ENCODE data around the gene TMEM132D.

The TMEM132D gene

DNA sequence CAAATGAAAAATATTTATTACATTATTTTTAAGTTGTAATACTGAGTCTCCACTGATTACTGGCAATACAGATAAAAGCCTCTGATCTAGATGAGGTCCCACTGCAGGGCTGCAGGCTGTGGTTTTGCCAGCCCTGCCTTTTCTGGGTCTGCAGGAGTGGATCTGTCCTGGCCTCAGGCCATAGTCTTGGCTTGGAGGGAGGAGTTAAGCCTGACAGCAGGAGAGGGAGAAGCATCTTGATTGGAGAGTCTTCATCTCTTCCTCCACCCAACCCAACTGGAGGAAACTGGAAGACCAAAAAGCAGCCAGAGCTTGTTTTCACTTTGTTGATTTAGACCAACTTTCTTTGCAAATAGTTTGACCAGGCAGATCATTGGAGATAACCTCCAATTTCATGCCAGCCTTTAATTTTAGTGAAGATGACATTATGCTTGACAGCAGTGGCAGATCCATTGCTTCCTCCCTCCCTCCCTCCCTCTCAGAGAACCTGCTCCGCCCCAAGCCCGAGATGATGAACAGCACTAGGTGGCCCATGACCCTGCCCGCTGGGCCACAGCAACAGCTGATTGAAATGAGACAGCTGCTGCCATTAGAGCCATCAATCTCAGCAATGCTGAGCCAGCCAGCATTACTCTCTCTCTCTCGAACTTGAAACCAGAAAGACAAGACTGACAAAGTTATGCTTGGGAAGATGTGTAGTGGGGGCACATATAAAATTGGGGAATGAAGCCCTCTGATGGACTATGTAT lies 828.2 kb downstream of the TMEM132D start:
- no peak for DNase-seq (ENCODE audit: extremely low read depth, low read depth)
- no peak for TF ChIP-seq CTCF (IDR thresholded peaks at IDR 0.05; ENCODE audit: low read depth, low read length)

DNA sequence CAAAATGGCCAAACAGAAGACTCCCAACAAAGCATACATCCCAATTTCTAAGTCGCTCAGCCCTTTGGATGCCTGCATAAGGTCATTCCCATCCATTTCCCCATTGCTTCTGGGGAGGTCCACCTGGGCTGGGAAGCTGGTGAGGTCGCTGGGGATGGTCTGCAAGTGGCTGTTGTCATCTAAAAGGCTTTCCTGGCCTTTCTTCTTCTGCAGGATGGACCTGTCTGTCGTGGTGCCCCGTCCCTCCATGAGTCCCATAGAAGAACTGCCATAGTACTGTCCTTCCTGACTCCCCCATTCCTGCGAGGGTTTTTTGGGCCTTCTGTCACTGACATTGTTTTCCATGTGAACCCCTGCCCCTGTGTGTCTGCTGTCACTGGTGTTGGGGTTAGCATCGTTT lies 829.4 kb downstream of the TMEM132D start:
- no peak for TF ChIP-seq CTCF (IDR thresholded peaks at IDR 0.05; ENCODE audit: low read depth, low read length)

DNA sequence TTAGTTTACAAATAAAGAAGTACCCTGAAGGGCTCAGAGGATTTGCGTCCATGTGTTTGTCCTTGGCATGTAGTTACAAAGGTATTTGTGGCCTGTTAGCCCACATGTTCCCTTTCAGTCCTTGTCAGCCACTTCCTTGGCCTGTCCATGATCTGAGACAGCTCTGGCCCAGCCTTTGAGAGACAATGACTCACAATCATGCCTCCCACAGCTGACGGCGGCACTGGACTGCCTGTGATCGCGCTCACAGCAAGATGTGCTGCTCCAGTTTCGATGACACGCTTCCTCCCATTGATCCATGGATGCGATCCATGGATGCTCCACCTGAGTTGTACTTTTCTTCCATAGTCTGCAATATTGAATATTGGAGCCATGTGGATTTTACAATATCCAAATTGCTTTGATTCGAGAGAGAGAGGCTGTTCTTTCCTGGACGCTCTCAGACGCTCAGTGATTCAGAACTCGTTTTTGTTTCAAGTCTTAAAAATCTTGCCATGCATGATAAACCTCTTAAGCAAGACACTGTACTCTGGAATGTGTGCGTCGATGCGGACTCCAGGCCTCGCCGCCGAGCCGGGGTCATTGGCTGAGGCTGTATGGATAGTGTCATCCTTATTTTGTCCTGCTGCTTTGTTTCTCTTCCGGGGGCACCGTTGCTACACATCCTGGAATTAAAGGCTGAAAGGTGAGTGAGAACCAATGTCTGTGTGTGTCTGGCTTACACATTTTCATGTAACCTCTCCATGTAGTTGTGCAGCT lies 830.5 kb downstream of the TMEM132D start:
- DNase-seq (ENCODE audit: extremely low read depth, low read depth): no peak
- no peak for TF ChIP-seq CTCF (IDR thresholded peaks at IDR 0.05; ENCODE audit: low read depth, low read length)

More for the DNA sequence above, 829.4 kb downstream of the TMEM132D start:
- DNase-seq (ENCODE audit: extremely low read depth, low read depth): no peak

GRCh38 chr12:129071362-129071761 lies 832.5 kb downstream of the TMEM132D start:
- no peak for DNase-seq (ENCODE audit: extremely low read depth, low read depth)
- TF ChIP-seq CTCF (IDR thresholded peaks at IDR 0.05; ENCODE audit: low read depth, low read length): no peak

- TF ChIP-seq CTCF (IDR thresholded peaks at IDR 0.05; ENCODE audit: low read depth, low read length): no peak
- DNase-seq (ENCODE audit: extremely low read depth, low read depth): no peak
Measured at GRCh38 chr12:129069886-129070285, 833.9 kb downstream of the TMEM132D start.

- no peak for DNase-seq (ENCODE audit: extremely low read depth, low read depth)
- TF ChIP-seq CTCF (IDR thresholded peaks at IDR 0.05; ENCODE audit: low read depth, low read length): no peak
Measured at GRCh38 chr12:129068684-129069083, 835.1 kb downstream of the TMEM132D start.

GRCh38 chr12:129067491-129067890 lies 836.3 kb downstream of the TMEM132D start:
- no peak for TF ChIP-seq CTCF (IDR thresholded peaks at IDR 0.05; ENCODE audit: low read depth, low read length)
- no peak for DNase-seq (ENCODE audit: extremely low read depth, low read depth)
